ENCODE measurements around the gene DCAF11. TPM values are rescaled to one million over a fixed set of nuclear protein-coding genes. Genes with fewer than 3 reads are reported as not detected.

Gene DCAF11
- total and polyA plus RNA-seq, 2 of the 13 experiments (the other 11 are each of a cell fraction or from before 2014, with no cell fraction given), result 150 to 257 TPM

DNA sequence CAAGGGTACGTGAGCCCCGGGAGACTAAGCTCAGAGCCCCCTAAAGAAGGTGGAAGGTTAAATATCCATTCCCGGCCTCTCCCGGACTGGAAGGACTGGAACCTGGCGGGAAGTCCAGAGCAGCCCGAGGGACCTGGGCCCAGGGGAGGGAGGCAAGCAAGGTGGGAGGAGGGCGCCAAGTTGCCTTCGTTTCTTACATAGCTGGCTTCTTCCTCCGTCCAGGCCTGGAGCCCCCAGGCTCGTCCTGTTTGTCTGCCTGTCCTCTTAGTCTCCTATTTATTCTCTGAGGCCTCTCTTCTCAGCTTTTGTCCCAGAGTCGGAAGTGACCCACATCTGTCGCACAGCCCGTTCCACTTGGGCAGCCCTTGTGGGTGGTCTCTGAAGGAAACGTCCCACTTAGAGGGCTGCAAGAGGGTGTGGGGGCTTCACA, 19.7 kb upstream of the DCAF11 start (continued):
- TF ChIP-seq, protein P1, sequence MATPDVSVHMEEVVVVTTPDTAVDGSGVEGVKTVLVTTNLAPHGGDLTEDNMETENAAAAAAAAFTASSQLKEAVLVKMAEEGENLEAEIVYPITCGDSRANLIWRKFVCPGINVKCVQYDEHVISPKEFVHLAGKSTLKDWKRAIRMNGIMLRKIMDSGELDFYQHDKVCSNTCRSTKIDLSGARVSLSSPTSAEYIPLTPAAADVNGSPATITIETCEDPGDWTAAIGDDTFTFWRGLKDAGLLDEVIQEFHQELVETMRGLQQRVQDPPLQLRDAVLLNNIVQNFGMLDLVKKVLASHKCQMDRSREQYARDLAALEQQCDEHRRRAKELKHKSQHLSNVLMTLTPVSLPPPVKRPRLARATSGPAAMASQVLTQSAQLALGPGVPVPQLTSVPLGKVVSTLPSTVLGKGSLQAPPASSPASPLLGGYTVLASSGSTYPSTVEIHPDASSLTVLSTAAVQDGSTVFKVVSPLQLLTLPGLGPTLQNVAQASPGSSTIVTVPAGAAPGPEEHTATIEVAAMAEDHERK (CRISPR knock-in tag; IDR thresholded peaks at IDR 0.05; ENCODE audit: low read depth), result no peak
- TF ChIP-seq KLF15 (CRISPR knock-in tag; IDR thresholded peaks at IDR 0.05; ENCODE audit: borderline replicate concordance) (0 out of 2 replicates have a peak, but pooled peaks have one; percentile 1), ZNF383 (CRISPR knock-in tag; IDR thresholded peaks at IDR 0.05; ENCODE audit: borderline replicate concordance) (peak; percentile 97), POGZ (CRISPR knock-in tag; IDR thresholded peaks at IDR 0.05) (no peak), ZNF350 (CRISPR knock-in tag; IDR thresholded peaks at IDR 0.05; ENCODE audit: borderline replicate concordance, low read depth) (no peak), ZNF674 (CRISPR knock-in tag; IDR thresholded peaks at IDR 0.05; ENCODE audit: low read depth) (0 out of 2 replicates have a peak, but pooled peaks have one; percentile 3), ZNF20 (CRISPR knock-in tag; IDR thresholded peaks at IDR 0.05) (peak; percentile 82; the same call in 1 of the 2 replicates), KLF16 (CRISPR knock-in tag; IDR thresholded peaks at IDR 0.05) (0 out of 4 replicates have a peak, but pooled peaks of 1 of the 2 experiments have one; percentile 6), ZNF564 (CRISPR knock-in tag; IDR thresholded peaks at IDR 0.05) (no peak), ZNF816 (CRISPR knock-in tag; IDR thresholded peaks at IDR 0.05; ENCODE audit: borderline replicate concordance) (no peak), CHD2 (IDR thresholded peaks at IDR 0.05; ENCODE audit: low read depth, low read length) (no peak), NCOA1 (CRISPR knock-in tag; IDR thresholded peaks at IDR 0.05) (no peak), SIN3A (IDR thresholded peaks at IDR 0.05; ENCODE audit: borderline replicate concordance, low read depth, low read length) (0 out of 2 replicates have a peak, but pooled peaks have one; percentile 7), KAT7 (CRISPR knock-in tag; IDR thresholded peaks at IDR 0.05; ENCODE audit: borderline replicate concordance) (no peak; the same call in 1 of the 2 replicates), ATF7-NPFF (CRISPR knock-in tag; IDR thresholded peaks at IDR 0.05; ENCODE audit: low read depth) (no peak), ZNF776 (CRISPR knock-in tag; IDR thresholded peaks at IDR 0.05) (no peak), ZNF768 (CRISPR knock-in tag; IDR thresholded peaks at IDR 0.05) (no peak)
- TF ChIP-seq, protein P2, sequence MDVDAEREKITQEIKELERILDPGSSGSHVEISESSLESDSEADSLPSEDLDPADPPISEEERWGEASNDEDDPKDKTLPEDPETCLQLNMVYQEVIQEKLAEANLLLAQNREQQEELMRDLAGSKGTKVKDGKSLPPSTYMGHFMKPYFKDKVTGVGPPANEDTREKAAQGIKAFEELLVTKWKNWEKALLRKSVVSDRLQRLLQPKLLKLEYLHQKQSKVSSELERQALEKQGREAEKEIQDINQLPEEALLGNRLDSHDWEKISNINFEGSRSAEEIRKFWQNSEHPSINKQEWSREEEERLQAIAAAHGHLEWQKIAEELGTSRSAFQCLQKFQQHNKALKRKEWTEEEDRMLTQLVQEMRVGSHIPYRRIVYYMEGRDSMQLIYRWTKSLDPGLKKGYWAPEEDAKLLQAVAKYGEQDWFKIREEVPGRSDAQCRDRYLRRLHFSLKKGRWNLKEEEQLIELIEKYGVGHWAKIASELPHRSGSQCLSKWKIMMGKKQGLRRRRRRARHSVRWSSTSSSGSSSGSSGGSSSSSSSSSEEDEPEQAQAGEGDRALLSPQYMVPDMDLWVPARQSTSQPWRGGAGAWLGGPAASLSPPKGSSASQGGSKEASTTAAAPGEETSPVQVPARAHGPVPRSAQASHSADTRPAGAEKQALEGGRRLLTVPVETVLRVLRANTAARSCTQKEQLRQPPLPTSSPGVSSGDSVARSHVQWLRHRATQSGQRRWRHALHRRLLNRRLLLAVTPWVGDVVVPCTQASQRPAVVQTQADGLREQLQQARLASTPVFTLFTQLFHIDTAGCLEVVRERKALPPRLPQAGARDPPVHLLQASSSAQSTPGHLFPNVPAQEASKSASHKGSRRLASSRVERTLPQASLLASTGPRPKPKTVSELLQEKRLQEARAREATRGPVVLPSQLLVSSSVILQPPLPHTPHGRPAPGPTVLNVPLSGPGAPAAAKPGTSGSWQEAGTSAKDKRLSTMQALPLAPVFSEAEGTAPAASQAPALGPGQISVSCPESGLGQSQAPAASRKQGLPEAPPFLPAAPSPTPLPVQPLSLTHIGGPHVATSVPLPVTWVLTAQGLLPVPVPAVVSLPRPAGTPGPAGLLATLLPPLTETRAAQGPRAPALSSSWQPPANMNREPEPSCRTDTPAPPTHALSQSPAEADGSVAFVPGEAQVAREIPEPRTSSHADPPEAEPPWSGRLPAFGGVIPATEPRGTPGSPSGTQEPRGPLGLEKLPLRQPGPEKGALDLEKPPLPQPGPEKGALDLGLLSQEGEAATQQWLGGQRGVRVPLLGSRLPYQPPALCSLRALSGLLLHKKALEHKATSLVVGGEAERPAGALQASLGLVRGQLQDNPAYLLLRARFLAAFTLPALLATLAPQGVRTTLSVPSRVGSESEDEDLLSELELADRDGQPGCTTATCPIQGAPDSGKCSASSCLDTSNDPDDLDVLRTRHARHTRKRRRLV (CRISPR knock-in tag; IDR thresholded peaks at IDR 0.05), result no peak
- TF ChIP-seq, protein P3, sequence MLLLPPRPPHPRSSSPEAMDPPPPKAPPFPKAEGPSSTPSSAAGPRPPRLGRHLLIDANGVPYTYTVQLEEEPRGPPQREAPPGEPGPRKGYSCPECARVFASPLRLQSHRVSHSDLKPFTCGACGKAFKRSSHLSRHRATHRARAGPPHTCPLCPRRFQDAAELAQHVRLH (CRISPR knock-in tag; IDR thresholded peaks at IDR 0.05; ENCODE audit: borderline replicate concordance, low read depth), result no peak
